HepG2 (cell line): ENCODE data around the gene FBLIM1. TPM values are rescaled to one million over a fixed set of nuclear protein-coding genes. Genes with fewer than 3 reads are reported as not detected.

ENCODE experiments used
- ERF ChIP-seq: IDR thresholded peaks from 2 replicates; pipeline ENCODE4 v1.6.1; 2018; ENCODE audit warnings: missing biosample characterization, missing genetic modification reagents
- HNRNPUL1 ChIP-seq: fragments of 200-400 bp; formaldehyde crosslinking; IDR thresholded peaks from 2 replicates; pipeline ENCODE4 v1.6.1; 2017; ENCODE audit warnings: low read depth, mild to moderate bottlenecking, low read length, moderate library complexity
- ISX ChIP-seq: sonication (generic); formaldehyde crosslinking; conservative IDR thresholded peaks from 2 replicates; pipeline ENCODE4 v1.5.0; 2020; ENCODE audit warnings: missing genetic modification reagents
- KLF9 ChIP-seq: IDR thresholded peaks from 2 replicates; pipeline ENCODE4 v1.6.1; 2016; ENCODE audit warnings: low read depth
- NR2F6 ChIP-seq, 2 experiments: IDR thresholded peaks; 2 replicates each; pipeline ENCODE4 v1.6.1; 2016; ENCODE audit warnings: antibody characterized with exemption in 1 of 2, mild to moderate bottlenecking in 1 of 2
- PBX3 ChIP-seq: sonication (generic); formaldehyde crosslinking; IDR thresholded peaks from 2 replicates; pipeline ENCODE4 v1.8.1; 2023; ENCODE audit warnings: missing genetic modification reagents, inconsistent platforms, borderline replicate concordance
- PHF21A ChIP-seq: sonication (generic); formaldehyde crosslinking; IDR thresholded peaks from 2 replicates; pipeline ENCODE4 v1.5.0; 2020; ENCODE audit warnings: mild to moderate bottlenecking, missing genetic modification reagents
- RXRA ChIP-seq: sonication (generic); formaldehyde crosslinking; IDR thresholded peaks from 2 replicates; pipeline ENCODE4 v1.5.1; 2020; ENCODE audit warnings: missing genetic modification reagents
- SP1 ChIP-seq, 2 experiments: fragments of 450-650 bp in 1 of 2; sonication (generic) in 1 of 2; formaldehyde crosslinking in 1 of 2; IDR thresholded peaks; 2 replicates each; pipeline versions ENCODE4 v1.4.0 to v1.6.1; 2016 to 2020; ENCODE audit warnings: missing genetic modification reagents in 1 of 2
- STAT5B ChIP-seq: sonication (generic); formaldehyde crosslinking; IDR thresholded peaks from 2 replicates; pipeline ENCODE4 v1.4.0; 2020; ENCODE audit warnings: missing genetic modification reagents
- TBP ChIP-seq: sonication (generic); formaldehyde crosslinking; IDR thresholded peaks from 2 replicates; pipeline ENCODE4 v1.5.0; 2020; ENCODE audit warnings: missing genetic modification reagents
- ZBED4 ChIP-seq: sonication (generic); formaldehyde crosslinking; IDR thresholded peaks from 2 replicates; pipeline ENCODE4 v1.4.0; 2020; ENCODE audit warnings: missing genetic modification reagents, borderline replicate concordance
- ZMYM4 ChIP-seq: sonication (generic); formaldehyde crosslinking; IDR thresholded peaks from 2 replicates; pipeline ENCODE4 v1.8.1; 2023; ENCODE audit warnings: mild to moderate bottlenecking, missing genetic modification reagents
- ZNF234 ChIP-seq: sonication (generic); formaldehyde crosslinking; conservative IDR thresholded peaks from 2 replicates; pipeline ENCODE4 v1.5.1; 2020; ENCODE audit warnings: mild to moderate bottlenecking, missing genetic modification reagents
- ZNF496 ChIP-seq: sonication (generic); formaldehyde crosslinking; IDR thresholded peaks from 2 replicates; pipeline ENCODE4 v1.8.1; 2023; ENCODE audit warnings: mild to moderate bottlenecking, moderate library complexity, missing genetic modification reagents; ENCODE audit not compliant: insufficient replicate concordance
- ZNF543 ChIP-seq: sonication (generic); formaldehyde crosslinking; IDR thresholded peaks from 2 replicates; pipeline ENCODE4 v1.4.0; 2020; ENCODE audit warnings: mild to moderate bottlenecking, missing genetic modification reagents
- ZNF850 ChIP-seq: sonication (generic); formaldehyde crosslinking; conservative IDR thresholded peaks from 2 replicates; pipeline ENCODE4 v1.9.0; 2021; ENCODE audit warnings: mild to moderate bottlenecking, missing genetic modification reagents
- polyA plus RNA-seq, 8 experiments: library from polyadenylated mRNA; depleted of rRNA in 3 of 8; stranded (reverse) in 7 of 8; unstranded in 1 of 8; fragments of >200 nt; fragmentation: Illumina TruSeq in 4 of 8; extraction: Trizol in 4 of 8; gene quantifications; 2 replicates each; pipeline versions ENCODE4 v1.2.1 to v1.2.3, GENCODE V29; 2011 to 2016; ENCODE audit warnings: low read depth in 4 of 8, missing spikeins in 1 of 8, mixed read lengths in 1 of 8; ENCODE audit not compliant: insufficient read depth in 1 of 8
- total RNA-seq, 5 experiments: library from RNA; depleted of rRNA; stranded (reverse); fragments of >200 nt; fragmentation: Illumina TruSeq; extraction: Trizol; gene quantifications; 2 replicates each; pipeline ENCODE4 v1.2.3, GENCODE V29; 2016; ENCODE audit warnings: low read depth in 1 of 5
- TF ChIP-seq, protein P1 (sequence below): sonication (generic); formaldehyde crosslinking; IDR thresholded peaks from 2 replicates; pipeline ENCODE4 v1.8.1; 2022; ENCODE audit warnings: mild to moderate bottlenecking, missing genetic modification reagents
- TF ChIP-seq, protein P2 (sequence below): IDR thresholded peaks from 2 replicates; pipeline ENCODE4 v1.6.1; 2016; ENCODE audit warnings: missing biosample characterization, missing genetic modification reagents, low read depth

FBLIM1 gene
- total and polyA plus RNA-seq, 2 of the 13 experiments (the other 11 are each of a cell fraction or from before 2014, with no cell fraction given), result 10.6 to 23.0 TPM

DNA sequence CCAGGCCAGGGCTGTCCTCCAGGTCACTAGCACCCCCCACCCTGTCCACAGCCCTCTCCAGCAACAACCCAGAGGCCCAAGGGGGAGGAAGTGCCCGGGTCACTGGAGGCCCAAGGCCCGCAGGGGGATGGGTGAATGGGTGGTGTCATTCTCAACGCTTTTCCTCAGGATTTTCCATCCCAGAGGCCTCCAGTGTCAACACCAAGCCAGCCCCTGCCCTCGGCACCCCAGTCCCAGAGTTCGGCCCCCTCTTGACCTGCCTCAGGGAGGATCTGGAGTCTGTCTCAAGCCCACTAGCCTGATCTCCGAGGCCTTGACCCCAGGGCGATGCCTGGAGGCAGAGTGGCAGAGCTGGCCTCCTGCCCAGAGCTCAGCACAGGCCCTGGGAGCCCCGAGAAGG is 11.2 kb upstream of the FBLIM1 start (continued):
- TF ChIP-seq ZBED4 (CRISPR knock-in tag) (peak; percentile 52; the same call in 1 of the 2 replicates), SP1 (IDR thresholded peaks at IDR 0.05) (no peak), SP1 (CRISPR knock-in tag; IDR thresholded peaks at IDR 0.05) (no peak), ZNF496 (CRISPR knock-in tag) (no peak), STAT5B (CRISPR knock-in tag) (no peak), RXRA (CRISPR knock-in tag) (peak; percentile 59; the same call in 1 of the 2 replicates), KLF9 (CRISPR knock-in tag) (no peak), TBP (CRISPR knock-in tag) (no peak), ZMYM4 (CRISPR knock-in tag) (peak; percentile 32; the same call in 1 of the 2 replicates), HNRNPUL1 (no peak), ZNF850 (CRISPR knock-in tag) (no peak), PBX3 (CRISPR knock-in tag) (no peak), ZNF234 (CRISPR knock-in tag) (no peak), PHF21A (CRISPR knock-in tag) (0 out of 2 replicates have a peak, but pooled peaks have one; percentile 30), NR2F6 (IDR thresholded peaks at IDR 0.05) (peak; percentile 58), NR2F6 (CRISPR knock-in tag; IDR thresholded peaks at IDR 0.05) (peak; percentile 83), ZNF543 (CRISPR knock-in tag) (0 out of 2 replicates have a peak, but pooled peaks have one; percentile 34), ERF (CRISPR knock-in tag) (no peak), ISX (CRISPR knock-in tag) (no peak)
- TF ChIP-seq, protein P1, sequence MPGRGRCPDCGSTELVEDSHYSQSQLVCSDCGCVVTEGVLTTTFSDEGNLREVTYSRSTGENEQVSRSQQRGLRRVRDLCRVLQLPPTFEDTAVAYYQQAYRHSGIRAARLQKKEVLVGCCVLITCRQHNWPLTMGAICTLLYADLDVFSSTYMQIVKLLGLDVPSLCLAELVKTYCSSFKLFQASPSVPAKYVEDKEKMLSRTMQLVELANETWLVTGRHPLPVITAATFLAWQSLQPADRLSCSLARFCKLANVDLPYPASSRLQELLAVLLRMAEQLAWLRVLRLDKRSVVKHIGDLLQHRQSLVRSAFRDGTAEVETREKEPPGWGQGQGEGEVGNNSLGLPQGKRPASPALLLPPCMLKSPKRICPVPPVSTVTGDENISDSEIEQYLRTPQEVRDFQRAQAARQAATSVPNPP (CRISPR knock-in tag), result no peak
- TF ChIP-seq, protein P2, sequence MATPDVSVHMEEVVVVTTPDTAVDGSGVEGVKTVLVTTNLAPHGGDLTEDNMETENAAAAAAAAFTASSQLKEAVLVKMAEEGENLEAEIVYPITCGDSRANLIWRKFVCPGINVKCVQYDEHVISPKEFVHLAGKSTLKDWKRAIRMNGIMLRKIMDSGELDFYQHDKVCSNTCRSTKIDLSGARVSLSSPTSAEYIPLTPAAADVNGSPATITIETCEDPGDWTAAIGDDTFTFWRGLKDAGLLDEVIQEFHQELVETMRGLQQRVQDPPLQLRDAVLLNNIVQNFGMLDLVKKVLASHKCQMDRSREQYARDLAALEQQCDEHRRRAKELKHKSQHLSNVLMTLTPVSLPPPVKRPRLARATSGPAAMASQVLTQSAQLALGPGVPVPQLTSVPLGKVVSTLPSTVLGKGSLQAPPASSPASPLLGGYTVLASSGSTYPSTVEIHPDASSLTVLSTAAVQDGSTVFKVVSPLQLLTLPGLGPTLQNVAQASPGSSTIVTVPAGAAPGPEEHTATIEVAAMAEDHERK (CRISPR knock-in tag), result no peak
